ENCODE results near the gene DMWD.

The DMWD gene

DNA sequence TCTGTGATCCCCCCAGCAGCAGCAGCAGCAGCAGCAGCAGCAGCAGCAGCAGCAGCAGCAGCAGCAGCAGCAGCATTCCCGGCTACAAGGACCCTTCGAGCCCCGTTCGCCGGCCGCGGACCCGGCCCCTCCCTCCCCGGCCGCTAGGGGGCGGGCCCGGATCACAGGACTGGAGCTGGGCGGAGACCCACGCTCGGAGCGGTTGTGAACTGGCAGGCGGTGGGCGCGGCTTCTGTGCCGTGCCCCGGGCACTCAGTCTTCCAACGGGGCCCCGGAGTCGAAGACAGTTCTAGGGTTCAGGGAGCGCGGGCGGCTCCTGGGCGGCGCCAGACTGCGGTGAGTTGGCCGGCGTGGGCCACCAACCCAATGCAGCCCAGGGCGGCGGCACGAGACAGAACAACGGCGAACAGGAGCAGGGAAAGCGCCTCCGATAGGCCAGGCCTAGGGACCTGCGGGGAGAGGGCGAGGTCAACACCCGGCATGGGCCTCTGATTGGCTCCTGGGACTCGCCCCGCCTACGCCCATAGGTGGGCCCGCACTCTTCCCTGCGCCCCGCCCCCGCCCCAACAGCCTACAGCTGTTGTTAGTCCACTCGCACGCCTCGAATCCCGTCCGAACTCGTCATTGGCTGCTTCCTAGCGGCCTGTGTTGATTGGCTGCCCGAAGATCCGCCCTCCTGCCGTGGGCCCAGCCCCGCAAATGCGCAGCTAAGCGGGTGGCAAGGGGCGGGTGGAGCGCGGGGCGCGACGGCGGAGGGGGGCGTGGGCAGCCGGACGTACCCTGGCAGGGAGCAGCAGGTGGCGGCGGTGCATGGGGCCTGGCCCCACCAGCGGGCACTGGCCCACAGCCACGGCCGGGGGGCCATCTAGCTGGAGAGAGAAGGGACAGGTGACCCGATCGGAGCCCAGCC, 22.2 kb downstream of the DMWD start:
- DNase-seq (ENCODE audit: low read depth, low spot score) = peak; percentile 99

DNA sequence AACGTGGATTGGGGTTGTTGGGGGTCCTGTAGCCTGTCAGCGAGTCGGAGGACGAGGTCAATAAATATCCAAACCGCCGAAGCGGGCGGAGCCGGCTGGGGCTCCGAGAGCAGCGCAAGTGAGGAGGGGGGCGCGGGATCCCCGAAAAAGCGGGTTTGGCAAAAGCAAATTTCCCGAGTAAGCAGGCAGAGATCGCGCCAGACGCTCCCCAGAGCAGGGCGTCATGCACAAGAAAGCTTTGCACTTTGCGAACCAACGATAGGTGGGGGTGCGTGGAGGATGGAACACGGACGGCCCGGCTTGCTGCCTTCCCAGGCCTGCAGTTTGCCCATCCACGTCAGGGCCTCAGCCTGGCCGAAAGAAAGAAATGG, 22.8 kb downstream of the DMWD start:
- DNase-seq (ENCODE audit: low read depth, low spot score) = no peak

DNA sequence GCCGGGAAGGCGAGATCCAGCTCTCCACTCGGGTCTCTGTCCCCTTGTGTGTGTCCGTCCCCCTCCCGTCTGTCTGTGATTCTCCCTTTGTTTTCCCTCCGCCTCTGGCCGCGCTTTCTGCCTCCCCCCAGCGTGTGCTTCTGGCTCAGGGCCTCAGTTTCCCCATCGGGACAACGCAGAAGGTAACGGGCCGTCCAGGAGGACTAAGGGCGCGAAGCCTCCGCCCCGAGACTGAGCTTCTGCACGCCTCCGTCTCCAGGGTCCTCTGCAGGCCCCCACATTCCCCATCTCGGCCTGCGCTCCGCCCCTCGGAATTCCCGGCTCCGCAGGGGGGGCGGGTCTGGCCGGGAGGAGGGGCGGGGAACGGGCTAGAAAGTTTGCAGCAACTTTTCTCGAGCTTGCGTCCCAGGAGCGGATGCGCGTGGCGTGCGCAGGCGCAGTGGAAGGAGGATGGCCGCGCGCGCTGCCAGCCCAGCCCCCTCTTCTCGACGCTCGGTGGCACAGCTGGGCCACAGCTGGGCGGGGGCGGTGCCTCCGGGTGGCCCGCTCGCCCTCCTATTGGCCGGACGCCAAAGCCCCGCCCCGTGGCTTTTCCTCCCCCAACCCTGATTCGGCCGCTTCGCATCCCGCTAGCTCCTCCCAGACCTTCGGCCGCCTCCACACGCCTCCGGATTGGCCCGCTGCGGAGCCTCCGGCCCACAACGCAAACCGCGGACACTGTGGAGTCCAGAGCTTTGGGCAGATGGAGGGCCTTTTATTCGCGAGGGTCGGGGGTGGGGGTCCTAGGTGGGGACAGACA, 23.5 kb downstream of the DMWD start, which contains the start of gene SIX5:
Gene SIX5 (minus strand): TSS at position 269 of the 799 bp plus-strand sequence. CDS start 408 bp downstream, outside the sequence.
- peak; percentile 99 for DNase-seq (ENCODE audit: low read depth, low spot score)

DNA sequence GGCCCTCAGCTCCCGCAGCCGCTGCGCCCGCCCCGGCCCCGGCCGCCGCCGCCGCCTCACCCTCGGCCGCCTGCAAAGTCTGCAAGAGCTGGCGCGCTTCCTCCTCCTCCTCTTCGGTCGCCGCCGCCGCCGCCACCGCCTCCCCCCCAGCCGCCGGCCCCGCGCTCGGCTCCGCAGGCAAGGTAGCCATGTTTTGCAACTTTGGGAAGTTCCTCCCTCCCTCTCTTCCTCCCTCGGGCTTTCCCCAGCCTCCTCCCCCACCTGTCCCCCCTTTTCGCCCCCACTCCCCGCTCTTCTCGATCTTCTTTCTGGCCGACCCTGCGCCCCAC, 24.0 kb downstream of the DMWD start:
- peak; percentile 72 for DNase-seq (ENCODE audit: low read depth, low spot score)

DNA sequence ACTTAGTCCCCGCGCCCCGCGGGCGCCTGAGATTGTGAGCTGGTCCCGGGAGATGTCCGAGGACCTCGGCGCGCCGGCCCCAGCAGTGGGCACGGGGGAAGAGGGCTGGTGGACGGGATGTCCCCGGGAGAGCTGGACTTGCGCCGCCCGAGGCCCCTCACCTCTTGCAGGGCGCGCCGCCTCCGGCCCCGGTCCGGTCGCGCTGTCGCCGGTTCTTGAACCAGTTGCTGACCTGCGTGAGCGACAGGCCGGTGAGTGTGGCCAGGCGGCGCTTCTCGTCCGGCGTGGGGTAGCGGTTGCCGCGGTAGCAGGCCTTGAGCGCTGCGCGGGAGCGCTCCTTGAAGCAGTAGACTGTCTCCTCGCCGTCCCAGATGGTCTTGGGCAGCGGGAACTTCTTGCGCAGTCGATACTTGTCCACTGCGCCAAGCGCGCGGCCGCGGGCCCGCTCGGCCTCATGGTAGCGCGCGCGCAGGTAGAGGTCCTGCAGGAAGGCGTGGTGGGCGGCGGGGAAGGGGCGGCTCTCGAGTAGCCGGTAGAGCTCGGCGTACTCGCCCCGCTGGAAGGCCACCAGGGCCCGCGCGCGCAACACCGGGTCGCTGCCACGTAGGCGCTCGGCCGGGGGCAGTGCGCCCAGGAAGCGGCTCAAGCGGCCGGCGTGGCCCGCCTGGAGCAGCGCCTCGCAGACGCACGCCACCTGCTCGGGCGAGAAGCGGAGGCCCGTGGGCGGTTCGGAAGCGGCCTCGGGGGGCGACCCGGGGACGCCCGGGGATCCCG, 24.6 kb downstream of the DMWD start:
- peak; percentile 85 for DNase-seq (ENCODE audit: low read depth, low spot score)

DNA sequence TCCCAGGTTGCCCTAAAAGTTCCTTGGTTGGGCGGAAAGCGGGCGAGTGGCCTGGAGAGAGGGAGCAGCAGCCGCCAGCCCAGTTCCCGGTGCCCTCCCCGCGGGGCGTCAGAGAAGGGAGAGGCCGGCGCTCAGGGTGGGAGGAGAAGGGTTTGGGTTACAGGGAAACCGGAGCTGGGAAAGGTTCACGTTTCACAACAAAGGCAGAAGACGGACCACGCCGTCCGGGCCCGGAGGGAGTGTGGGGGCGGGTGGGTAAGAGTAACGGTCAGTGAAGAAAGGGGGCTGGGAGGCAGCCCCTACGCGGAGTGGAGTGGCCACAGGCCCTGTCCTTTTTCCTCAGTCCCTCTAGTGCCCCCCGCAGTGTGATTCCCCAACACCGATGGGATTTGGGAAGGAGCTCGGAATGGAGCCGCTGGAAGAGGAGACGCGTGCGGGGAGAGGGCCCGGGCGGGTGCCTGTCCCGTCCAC, 25.2 kb downstream of the DMWD start:
- peak; percentile 89 for DNase-seq (ENCODE audit: low read depth, low spot score)

DNA sequence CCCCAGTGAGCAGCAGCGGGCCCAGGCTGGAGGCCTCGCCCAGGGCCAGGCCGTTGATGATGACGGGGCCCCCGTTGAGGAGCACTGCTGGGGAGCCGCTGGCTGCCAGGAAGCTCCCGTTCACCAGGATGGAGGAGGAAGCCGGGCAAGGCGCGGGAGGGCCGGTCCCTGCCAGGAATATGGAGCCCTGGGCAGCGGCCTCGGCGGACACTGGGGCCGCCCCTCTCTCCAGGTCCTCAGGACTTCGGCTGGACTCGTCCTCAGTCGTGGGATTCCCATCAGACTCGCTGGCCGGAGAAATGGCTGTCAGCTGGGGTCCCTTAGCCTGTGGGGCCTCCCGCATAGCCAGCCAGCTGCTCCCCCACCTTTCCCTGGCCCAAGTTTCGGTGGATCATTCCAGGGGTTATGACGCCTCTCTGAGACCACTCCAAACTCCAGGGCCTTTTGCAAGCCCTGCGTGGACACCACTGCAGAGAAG, 25.7 kb downstream of the DMWD start:
- no peak for DNase-seq (ENCODE audit: low read depth, low spot score)

DNA sequence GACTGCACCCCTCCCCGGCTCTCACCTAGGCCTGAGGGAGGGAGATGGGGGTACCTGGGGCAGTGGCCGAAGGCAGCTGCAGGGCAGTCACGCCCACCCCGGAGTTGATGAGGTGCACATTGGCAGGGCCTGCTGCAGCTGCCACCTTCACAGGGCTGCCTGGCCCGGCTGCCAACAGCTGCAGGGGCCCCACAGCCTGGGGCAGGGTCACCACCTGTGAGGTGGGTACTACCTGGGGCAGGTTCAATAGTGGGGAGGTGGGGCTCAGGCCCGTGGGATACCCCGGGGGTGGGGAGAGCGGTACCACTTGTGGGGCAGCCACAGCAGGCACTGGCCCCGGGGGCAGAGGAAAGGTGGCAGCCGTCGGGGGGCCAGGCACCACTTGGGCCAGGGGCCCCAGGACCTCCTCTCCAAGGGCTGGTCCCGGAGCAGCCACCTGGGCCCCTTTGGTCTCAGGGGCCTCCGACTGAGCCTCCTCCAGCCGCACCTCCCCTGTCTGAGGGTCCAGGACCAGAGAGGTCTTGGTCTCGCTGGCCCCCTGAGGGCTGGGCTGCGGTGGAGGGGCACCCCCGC, 26.3 kb downstream of the DMWD start:
- DNase-seq (ENCODE audit: low read depth, low spot score) = no peak

DNA sequence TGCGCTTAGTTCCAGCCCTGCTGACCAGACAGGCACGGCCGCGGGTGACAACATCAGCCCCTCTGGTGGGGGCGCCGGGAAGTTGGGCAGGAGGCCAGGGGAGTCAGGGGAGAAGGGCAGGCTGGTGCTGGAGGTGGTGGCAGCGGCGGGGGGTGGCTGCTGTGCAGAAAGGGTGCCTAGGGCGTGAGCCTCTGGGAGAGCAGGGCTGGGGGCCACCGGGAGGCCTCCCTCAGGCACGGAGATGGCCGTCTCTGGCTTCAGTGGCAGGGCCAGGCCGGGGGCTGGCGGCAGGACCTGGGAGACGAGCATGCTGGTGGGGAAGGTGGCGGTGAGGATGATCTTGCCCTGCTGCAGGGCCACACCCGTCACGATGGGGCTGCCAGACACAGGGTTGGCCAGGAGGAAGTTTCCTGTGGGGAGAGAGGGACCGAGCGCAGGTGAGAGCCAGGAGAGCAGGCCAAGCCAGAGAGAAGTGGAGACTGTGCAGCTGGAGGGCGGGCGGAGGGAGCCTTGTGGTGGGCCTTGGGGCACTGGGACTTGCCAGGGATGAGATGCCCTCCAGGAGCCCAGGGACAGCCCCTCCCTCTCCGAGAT, 26.8 kb downstream of the DMWD start:
- DNase-seq (ENCODE audit: low read depth, low spot score) = no peak

DNA sequence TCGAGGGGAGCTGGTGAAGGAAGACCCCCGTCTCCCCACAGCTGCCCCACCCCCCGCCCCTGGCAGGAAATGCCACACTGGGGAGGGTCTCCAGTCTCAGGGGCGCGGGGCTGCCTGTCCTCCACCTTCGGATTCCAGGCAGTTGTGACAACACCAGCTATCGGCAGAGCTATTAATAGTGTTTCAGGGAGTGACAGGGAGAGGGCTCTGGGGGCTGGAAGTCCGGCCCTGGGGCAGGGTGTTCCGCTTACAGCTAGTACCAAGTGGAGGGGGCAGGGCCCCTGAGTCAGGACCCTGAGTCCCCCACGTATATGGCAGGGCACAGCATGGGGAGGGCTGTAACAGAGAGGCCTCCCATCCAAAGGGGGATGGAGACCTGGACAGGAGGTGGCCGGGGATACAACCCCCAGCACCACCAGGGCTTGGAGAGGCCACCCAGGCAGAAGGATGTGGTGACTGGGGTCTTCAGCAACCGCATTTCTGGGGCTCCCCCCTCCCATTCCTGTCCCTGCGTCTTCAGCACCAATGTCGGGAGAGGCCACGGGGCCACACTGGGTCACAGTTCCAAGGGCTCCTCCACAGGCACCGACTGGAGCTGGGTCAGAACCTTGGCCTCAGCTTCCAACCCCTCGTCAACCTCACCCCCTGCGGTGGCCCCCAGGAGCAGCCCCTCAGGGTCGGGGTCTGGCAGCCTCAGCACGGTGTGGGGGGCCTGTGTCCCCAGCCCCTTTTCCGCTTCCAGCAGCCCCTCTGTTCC, 27.5 kb downstream of the DMWD start:
- no peak for DNase-seq (ENCODE audit: low read depth, low spot score)

DNA sequence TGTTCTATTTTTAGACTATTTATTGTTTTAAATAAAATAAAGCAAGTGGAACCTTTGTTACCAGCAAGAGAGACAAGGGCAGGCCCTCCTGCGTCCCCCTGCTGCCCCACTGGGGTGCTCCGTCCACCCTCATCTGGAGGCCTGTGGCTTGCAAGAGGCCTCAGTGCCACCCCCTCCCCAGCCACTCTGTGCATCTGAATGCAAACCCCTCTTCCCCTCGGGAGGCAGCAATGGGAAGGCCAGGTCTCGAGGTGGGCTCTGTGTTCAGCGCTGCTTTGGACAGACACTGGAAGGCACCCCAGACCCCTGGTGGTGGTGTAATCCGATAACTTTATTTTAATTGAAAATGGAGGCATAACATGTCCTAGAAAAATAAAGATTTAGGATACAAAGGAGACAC, 28.2 kb downstream of the DMWD start:
- no peak for DNase-seq (ENCODE audit: low read depth, low spot score)

DNA sequence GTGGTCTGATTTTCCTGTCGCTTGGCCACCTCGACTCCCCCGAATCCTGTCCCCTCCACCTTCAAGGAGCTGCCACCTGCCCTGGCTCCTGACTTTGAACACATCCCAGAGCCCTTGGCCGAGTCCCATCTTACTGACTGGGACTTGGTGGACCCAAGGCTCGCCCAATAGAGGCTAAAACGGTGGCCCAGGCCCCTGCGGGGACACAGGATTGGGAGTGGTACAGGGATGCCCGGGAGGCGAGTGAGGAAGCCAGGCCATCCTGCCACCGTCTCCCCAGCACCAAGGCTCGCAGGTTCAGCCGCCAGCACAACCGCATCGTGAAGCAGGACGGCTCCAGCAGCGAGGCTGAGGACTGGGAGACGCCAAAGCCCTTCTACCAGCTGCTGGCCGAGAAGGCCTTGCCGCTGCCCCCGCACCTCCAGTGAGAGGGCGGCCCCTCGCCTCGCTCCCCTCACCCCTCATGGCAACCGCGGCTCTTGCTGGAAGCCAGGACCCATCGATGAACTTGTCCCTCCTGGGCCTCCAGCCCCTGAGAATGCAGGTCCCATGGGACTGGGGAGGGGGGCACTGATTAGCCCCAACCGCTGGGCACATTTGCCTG, 28.9 kb downstream of the DMWD start:
- DNase-seq (ENCODE audit: low read depth, low spot score) = no peak

DNA sequence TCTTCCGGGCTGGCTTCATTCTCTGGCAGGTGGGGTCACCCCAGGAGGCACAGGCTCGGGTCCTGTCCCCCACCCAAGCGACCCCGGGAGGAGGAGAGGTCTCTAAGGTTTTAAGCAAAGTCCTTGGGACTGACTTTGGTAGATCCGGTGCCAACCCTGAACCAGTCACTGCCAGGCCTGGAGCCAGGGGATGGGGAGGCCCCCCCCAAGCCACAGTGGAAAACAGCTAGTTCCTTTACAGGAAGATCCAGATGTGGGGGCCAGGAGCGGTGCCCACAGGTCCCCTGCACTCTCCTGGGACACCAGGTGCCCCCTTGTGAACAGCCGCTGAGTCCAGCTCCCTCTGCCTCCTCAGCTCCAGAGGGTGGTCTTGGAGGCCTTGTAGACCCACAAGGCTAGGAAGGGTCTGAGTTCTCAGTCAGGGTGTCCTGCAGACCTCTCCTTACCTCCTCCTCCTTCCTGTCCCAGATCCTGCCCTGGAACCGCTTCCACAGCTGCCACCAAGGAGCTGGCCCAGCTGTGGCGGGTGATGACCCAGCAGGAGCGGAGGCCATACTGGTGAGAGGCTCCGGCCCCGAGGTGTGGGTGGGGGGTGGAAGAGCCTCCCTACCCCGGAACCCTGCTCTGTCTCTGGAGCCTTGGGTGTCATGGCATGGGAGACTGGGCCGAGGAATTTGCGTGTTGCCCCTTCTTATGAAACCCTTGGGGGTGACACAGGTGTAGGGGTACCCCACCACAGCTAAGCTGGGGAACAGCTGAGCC, 29.6 kb downstream of the DMWD start:
- no peak for DNase-seq (ENCODE audit: low read depth, low spot score)

DNA sequence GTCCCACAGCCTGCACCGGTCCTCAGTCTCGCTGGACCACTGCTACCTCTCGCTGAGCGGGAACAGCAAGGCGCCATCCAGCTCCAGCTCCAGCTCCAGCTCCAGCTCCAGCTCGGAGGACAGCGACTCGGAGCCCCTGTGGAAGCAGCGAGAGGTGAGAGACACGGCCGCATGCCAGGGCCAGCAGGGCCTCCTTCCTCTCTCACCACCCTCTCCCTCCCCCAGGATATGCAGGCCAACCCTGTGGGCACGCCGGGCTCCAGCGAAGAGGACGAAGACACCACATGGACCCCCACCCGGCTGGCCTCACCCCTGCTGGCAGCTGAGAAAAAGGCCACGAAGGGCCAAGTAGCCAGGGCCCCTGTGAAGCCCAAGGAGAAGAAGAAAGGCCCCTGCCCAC, 30.9 kb downstream of the DMWD start:
- no peak for DNase-seq (ENCODE audit: low read depth, low spot score)

DNA sequence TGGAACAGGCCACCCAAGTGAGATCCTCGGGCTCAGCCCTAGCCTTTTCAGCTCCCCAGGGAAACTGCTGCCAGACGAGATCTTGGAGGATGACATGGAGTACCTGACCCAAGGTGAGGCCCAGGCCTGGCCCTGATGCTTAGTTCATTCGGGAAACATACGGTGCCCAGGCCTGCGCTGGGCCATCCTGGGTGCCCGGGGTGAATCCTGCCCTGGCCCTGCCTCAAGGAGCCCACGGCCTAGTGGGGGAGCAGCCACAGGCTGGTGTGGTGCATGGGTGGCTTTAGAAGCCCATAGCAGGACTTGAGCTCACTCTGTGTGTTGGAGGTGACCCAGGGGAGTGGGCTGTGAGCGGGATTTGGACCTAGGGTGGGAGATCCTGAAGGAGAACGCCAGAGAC, 33.7 kb downstream of the DMWD start:
- no peak for DNase-seq (ENCODE audit: low read depth, low spot score)

DNA sequence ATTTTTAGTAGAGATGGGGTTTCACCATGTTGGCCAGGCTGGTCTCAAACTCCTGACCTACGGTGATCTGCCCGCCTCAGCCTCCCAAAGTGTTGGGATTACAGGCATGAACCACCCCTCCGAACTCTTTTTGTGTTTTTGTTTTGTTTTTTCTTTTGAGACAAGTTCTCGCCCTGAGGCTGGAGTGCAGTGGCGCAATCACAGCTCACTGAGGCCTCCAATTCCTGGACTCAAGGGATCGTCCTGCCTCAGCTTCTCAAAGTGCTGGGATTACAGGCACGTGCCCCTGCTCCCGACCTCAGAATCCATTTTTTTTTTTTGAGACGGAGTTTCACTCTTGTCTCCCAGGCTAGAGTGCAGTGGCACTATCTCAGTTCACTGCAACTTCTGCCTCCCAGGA, 35.0 kb downstream of the DMWD start:
- DNase-seq (ENCODE audit: low read depth, low spot score) = no peak

DNA sequence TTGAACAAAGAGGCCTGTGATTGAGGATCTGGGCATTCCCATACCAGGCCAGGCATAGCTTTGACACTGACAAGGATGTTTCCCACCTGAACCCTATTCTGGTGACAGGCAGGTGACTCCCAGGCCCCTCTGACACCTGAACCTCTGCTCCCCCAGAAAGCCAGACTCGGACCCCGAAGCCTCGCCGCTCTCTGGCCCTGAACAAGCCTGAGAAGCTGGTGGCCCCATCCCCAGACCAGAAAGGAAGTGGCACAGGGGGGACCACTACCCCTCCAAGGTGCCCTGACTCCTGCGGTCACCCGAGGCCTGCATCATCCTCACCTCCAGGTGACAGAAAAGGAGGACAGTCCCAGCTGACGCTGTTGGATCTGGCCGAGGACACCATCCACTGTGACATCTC, 38.3 kb downstream of the DMWD start:
- no peak for DNase-seq (ENCODE audit: low read depth, low spot score)

DNA sequence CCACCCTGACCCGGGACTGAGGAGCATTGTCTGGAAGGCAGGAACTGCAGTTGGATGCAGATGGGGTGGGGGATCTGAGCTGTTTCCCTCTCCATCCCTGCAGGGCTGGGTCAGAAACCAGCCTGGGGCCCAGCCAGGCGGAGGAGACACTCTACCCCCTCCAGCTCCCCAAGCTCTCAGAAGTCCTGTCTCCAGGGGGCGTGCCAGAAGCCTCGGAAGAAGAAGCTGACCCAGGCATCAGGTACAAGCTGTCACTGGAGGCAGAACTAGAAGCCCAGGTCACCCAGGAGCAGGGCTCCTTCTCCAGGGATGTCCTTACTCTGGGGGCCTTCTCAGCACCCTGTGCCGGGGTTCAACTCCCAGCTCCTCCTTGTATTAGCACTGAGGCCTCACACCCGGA, 39.1 kb downstream of the DMWD start:
- DNase-seq (ENCODE audit: low read depth, low spot score) = no peak

DNA sequence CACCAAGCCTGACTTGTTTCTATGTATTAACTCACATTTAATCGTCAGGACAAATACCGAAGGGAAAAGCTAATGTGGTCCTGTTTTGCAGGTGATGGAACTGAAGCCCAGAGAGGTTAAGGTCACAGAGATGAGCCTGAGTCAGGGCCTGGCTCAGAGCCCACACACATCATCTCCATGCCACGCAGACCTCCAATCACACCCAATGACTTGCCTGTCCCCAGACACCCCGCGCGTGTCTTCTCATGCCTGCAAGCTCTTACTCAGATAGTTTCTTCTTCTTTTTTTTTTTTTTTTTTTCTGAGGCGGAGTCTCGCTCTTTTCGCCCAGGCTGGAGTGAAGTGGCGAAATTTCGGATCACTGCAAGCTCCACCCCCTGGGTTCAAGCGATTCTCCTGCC, 40.0 kb downstream of the DMWD start:
- no peak for DNase-seq (ENCODE audit: low read depth, low spot score)
